Tibial nerve (tissue), 4 donors: Measurements from ENCODE around the gene NKAPL. TPM values are rescaled to one million over a fixed set of nuclear protein-coding genes. Genes with fewer than 3 reads are reported as not detected.
"Not testable (repeated sequence)": the region's sequence is repeated elsewhere in the genome, so short reads cannot be mapped to it uniquely, and the experiment has no call there.

Source experiments
- DNase-seq, 2 donors: peaks; one replicate each; pipeline ENCODE4 v3.0.0-alpha.2; 2019; ENCODE audit warnings: low spot score in 2 of 2
- H3K27ac ChIP-seq, 4 donors: fragments of 200-600 bp; sonication (generic) in 3 of 4; one replicate each; pipeline ENCODE4 v1.5.1; 2017 to 2019; ENCODE audit warnings: mild to moderate bottlenecking in 1 of 4
- H3K27me3 ChIP-seq, 2 donors: fragments of 200-600 bp; sonication (generic) in 1 of 2; one replicate each; pipeline versions ENCODE4 v1.5.1 to v1.6.0; 2017 to 2019
- H3K36me3 ChIP-seq, 3 donors: fragments of 200-600 bp; sonication (generic); one replicate each; pipeline ENCODE4 v1.5.1; 2018 to 2019
- H3K4me1 ChIP-seq, 4 donors: fragments of 200-600 bp; sonication (generic) in 3 of 4; one replicate each; pipeline ENCODE4 v1.5.1; 2017 to 2019
- H3K4me3 ChIP-seq, 4 donors: fragments of 200-600 bp; sonication (generic) in 3 of 4; one replicate each; pipeline ENCODE4 v1.5.1; 2017 to 2019; ENCODE audit warnings: mild to moderate bottlenecking in 1 of 4, moderate library complexity in 1 of 4
- H3K9me3 ChIP-seq, 4 donors: fragments of 200-600 bp; sonication (generic) in 3 of 4; one replicate each; pipeline ENCODE4 v1.5.1; 2017 to 2019
- CTCF ChIP-seq, 5 experiments: fragments of 200-600 bp in 3 of 5; fragments of 450-650 bp in 2 of 5; sonication (generic) in 3 of 5; IDR thresholded peaks; one replicate each; pipeline ENCODE4 v1.5.1; 2016 to 2019; ENCODE audit warnings: antibody characterized with exemption in 5 of 5, mild to moderate bottlenecking in 3 of 5, moderate library complexity in 2 of 5
- EP300 ChIP-seq, 2 donors: sonication (generic); formaldehyde crosslinking; IDR thresholded peaks; one replicate each; pipeline ENCODE4 v1.6.1; 2017; ENCODE audit warnings: antibody characterized with exemption in 2 of 2, mild to moderate bottlenecking in 1 of 2
- POLR2A ChIP-seq, 2 donors: fragments of 450-650 bp; IDR thresholded peaks; one replicate each; pipeline ENCODE4 v1.6.1; 2017; ENCODE audit warnings: antibody characterized with exemption in 2 of 2, mild to moderate bottlenecking in 2 of 2, moderate library complexity in 2 of 2
- WGBS, 2 donors: methylation state at CpG; one replicate each; pipeline ENCODE4 v1.1.5; 2018; 5-methylcytosine and 5-hydroxymethylcytosine counted together
- total RNA-seq, 4 donors: library from RNA; depleted of rRNA; stranded (reverse); fragments of >200 nt; gene quantifications; one replicate each; pipeline ENCODE4 v1.1.0, GENCODE V29; 2016

The NKAPL gene
- total RNA-seq, 4 donors from 2014 or later, result 1.2 to 4.2 (median 1.8) TPM

- Histone ChIP-seq H3K9me3 (peaks cover 0 to 12% (median 0%) of the 10 kb centered on the region in 4 donors), H3K4me1 (no peaks in the 10 kb centered on the region), H3K36me3 (peaks cover 0 to 55% (median 0%) of the 10 kb centered on the region in 3 donors), H3K27me3 (no peaks in the 10 kb centered on the region), H3K27ac (no peak overlapping the region), H3K4me3 (no peak overlapping the region)
- no peak for DNase-seq
- TF ChIP-seq POLR2A (IDR thresholded peaks at IDR 0.05), result no peak
- TF ChIP-seq EP300 (IDR thresholded peaks at IDR 0.05), result no peak
- TF ChIP-seq CTCF (IDR thresholded peaks at IDR 0.05), result no peak
- WGBS, 2 donors, result 89 to 90% methylated on average over 3 of the region's 3 CpGs
Observed at GRCh38 chr6:28303570-28303969, 44.5 kb downstream of the NKAPL start.

GRCh38 chr6:28306363-28306762, 47.3 kb downstream of the NKAPL start:
- Histone ChIP-seq H3K9me3 (peaks cover 0 to 12% (median 0%) of the 10 kb centered on the region in 4 donors), H3K36me3 (peaks cover 0 to 34% (median 0%) of the 10 kb centered on the region in 3 donors)
- H3K4me3 ChIP-seq, H3K4me1 ChIP-seq, H3K27me3 ChIP-seq, H3K27ac ChIP-seq, DNase-seq: not testable (repeated sequence)

Other genes with a start within 250 kb of the NKAPL start
- gene ZNF165, start 178.7 kb upstream of the NKAPL start, total RNA-seq, result 1 to 10 TPM in 1 of 4 donors, under 1 TPM in 3; 0.30 to 2.2 (median 0.43) TPM
- gene ZSCAN16, start 134.7 kb upstream of the NKAPL start, total RNA-seq, result 1 to 10 TPM in 3 of 4 donors, under 1 TPM in 1; 0.78 to 9.9 (median 3.6) TPM
- gene ZKSCAN8, start 117.4 kb upstream of the NKAPL start, total RNA-seq, result 10 to 100 TPM; 19.8 to 38.4 (median 24.8) TPM
- 10 to 100 TPM; 11.9 to 22.2 (median 14.2) TPM for gene ZSCAN9, start 34.0 kb upstream of the NKAPL start, total RNA-seq
- gene ZKSCAN4, start 7.0 kb upstream of the NKAPL start, total RNA-seq, result 1 to 10 TPM; 3.5 to 9.2 (median 7.3) TPM
- gene ZSCAN26, start 7.8 kb downstream of the NKAPL start, total RNA-seq, result 10 to 100 TPM; 12.2 to 38.2 (median 23.7) TPM
- 1 to 10 TPM; 5.0 to 6.9 (median 6.5) TPM for gene PGBD1, start 22.3 kb downstream of the NKAPL start, total RNA-seq
- gene ZSCAN31, start 76.9 kb downstream of the NKAPL start, total RNA-seq, result 10 to 100 TPM in 2 of 4 donors, 1 to 10 TPM in 2; 6.3 to 12.8 (median 9.2) TPM
- gene ZKSCAN3, start 90.7 kb downstream of the NKAPL start, total RNA-seq, result 10 to 100 TPM in 1 of 4 donors, 1 to 10 TPM in 3; 4.5 to 15.1 (median 7.1) TPM
- 1 to 10 TPM; 4.7 to 7.8 (median 7.2) TPM for gene ZSCAN12, start 140.4 kb downstream of the NKAPL start, total RNA-seq
- 1 to 10 TPM; 1.5 to 6.6 (median 2.6) TPM for gene ZSCAN23, start 184.2 kb downstream of the NKAPL start, total RNA-seq